Measurements from ENCODE around the gene NR3C1. TPM values are rescaled to one million over a fixed set of nuclear protein-coding genes. Genes with fewer than 3 reads are reported as not detected.

Gene NR3C1
- total RNA-seq (2022; extraction: Qiagen RNA extraction) = 22.1 to 30.9 TPM (median 24.7 TPM) in 5 replicates

GRCh38 chr5:143403593-143404415, at the start of gene NR3C1:
TSS of gene NR3C1 (minus strand) at chr5:143403686. CDS start at chr5:143400839, 2,847 bp downstream.

